Mucosa of descending colon (tissue), 3 donors: ENCODE measurements around the gene GSK3A. TPM values are rescaled to one million over a fixed set of nuclear protein-coding genes. Genes with fewer than 3 reads are reported as not detected.

Experiments used
- ATAC-seq: fragments of 200-7000 bp; cut with Tn5 transposase; one replicate; pipeline ENCODE4 v1.9.1; 2020; ENCODE audit warnings: mild to moderate bottlenecking, moderate library complexity
- DNase-seq, 3 donors: peaks; one replicate each; pipeline ENCODE4 v3.0.0-alpha.2; 2020
- H3K36me3 ChIP-seq: fragments of 200-600 bp; one replicate; pipeline ENCODE4 v1.8.0; 2021; ENCODE audit warnings: low read depth, mild to moderate bottlenecking
- H3K4me1 ChIP-seq: fragments of 200-600 bp; one replicate; pipeline ENCODE4 v1.8.0; 2021; ENCODE audit warnings: low read depth, mild to moderate bottlenecking
- H3K4me3 ChIP-seq: fragments of 200-600 bp; one replicate; pipeline ENCODE4 v1.8.0; 2021; ENCODE audit warnings: mild to moderate bottlenecking
- H3K9me3 ChIP-seq: fragments of 200-600 bp; one replicate; pipeline ENCODE4 v1.8.0; 2021; ENCODE audit warnings: mild to moderate bottlenecking
- CTCF ChIP-seq: fragments of 200-600 bp; IDR thresholded peaks from one replicate; pipeline ENCODE4 v1.8.0; 2022; ENCODE audit warnings: antibody characterized with exemption, mild to moderate bottlenecking
- intact Hi-C, 2 donors: fragments of 100-400 bp; cut with DNase I in 1 of 2; cut with micrococcal nuclease in 1 of 2; formaldehyde crosslinking; loops; one replicate each; pipeline versions ENCODE4 v1.11.0 to v1.11.1; 2022; cut with DNase I, micrococcal nuclease
- total RNA-seq, 3 donors: library from RNA; stranded (reverse); fragmentation: NEBNext Ultra II Directional in 2 of 3; extraction: Animal tissue kit (Norgen Biotek cat#: 25700) in 2 of 3; gene quantifications; one replicate each; pipeline versions ENCODE4 v1.2.1 to v1.2.4, GENCODE V29; 2021 to 2023
- donor health status: DM: no; HTN: no; CAD: no; lungs with moderate emphysema.
- donor health status: DM: no; HTN: no; CAD: no.
- donor health status: DM: no; HTN: yes; CAD: no.

GSK3A gene
- total RNA-seq, 3 donors from 2014 or later: 41.8 to 52.0 (median 46.9) TPM

- Histone ChIP-seq H3K4me3 (no peak overlapping the region), H3K4me1 (peaks cover 6% of the 10 kb centered on the region), H3K9me3 (no peaks in the 10 kb centered on the region), H3K36me3 (no peaks in the 10 kb centered on the region)
- TF ChIP-seq CTCF: no peak
- intact Hi-C loops: no loop called here
- ATAC-seq (no peak), DNase-seq (no peak)
These were observed 16.6 kb downstream of the GSK3A start for GRCh38 chr19:42225718-42226292.

- peaks cover 8% of the 10 kb centered on the region for H3K4me1 ChIP-seq
- H3K4me3 ChIP-seq: no peak overlapping the region
- ATAC-seq (no peak), DNase-seq (no peak)
- no peaks in the 10 kb centered on the region for H3K9me3 ChIP-seq
- intact Hi-C loops: no loop called here
- H3K36me3 ChIP-seq: no peaks in the 10 kb centered on the region
- no peak for TF ChIP-seq CTCF
These were observed 17.3 kb downstream of the GSK3A start for GRCh38 chr19:42224940-42225717.

- DNase-seq (no peak), ATAC-seq (no peak)
- Histone ChIP-seq H3K4me3 (peak overlapping the region; percentile 63), H3K9me3 (no peaks in the 10 kb centered on the region), H3K4me1 (peaks cover 30% of the 10 kb centered on the region), H3K36me3 (no peaks in the 10 kb centered on the region)
- no peak for TF ChIP-seq CTCF
- intact Hi-C loops: no loop called here
These were observed 21.7 kb downstream of the GSK3A start for GRCh38 chr19:42220751-42221097.

- no peaks in the 10 kb centered on the region for H3K36me3 ChIP-seq
- DNase-seq: peak; percentile 98 to 99 (median 99)
- peak within 1 kb of the TSS; percentile 63 for H3K4me3 ChIP-seq
- TF ChIP-seq CTCF: no peak
- ATAC-seq: peak; percentile 88
- peaks cover 34% of the 10 kb centered on the region for H3K4me1 ChIP-seq
- intact Hi-C loops: no loop called here
- no peaks in the 10 kb centered on the region for H3K9me3 ChIP-seq
These were observed 22.3 kb downstream of the GSK3A start, which contains the start of gene ZNF526 for GRCh38 chr19:42219812-42220750. Gene ZNF526, plus strand, starts transcription at chr19:42220312. Its CDS starts 4,092 bp downstream, at chr19:42224404.

GRCh38 chr19:42217520-42218437 lies 24.6 kb downstream of the GSK3A start, which contains the start of gene DEDD2:
Gene DEDD2, minus strand, starts transcription at chr19:42217677. Its CDS starts 670 bp downstream, at chr19:42217007.
- H3K9me3 ChIP-seq: no peaks in the 10 kb centered on the region
- peak; percentile 80 for ATAC-seq
- H3K4me3 ChIP-seq: peak within 1 kb of the TSS; percentile 76
- no peak for TF ChIP-seq CTCF
- DNase-seq: peak; percentile 98 to 100 (median 100)
- no peaks in the 10 kb centered on the region for H3K36me3 ChIP-seq
- intact Hi-C loops: no loop called here
- H3K4me1 ChIP-seq: peaks cover 34% of the 10 kb centered on the region
